Fibroblast of skin of back (primary cell): Measurements from ENCODE around the gene GGA2. TPM values are rescaled to one million over a fixed set of nuclear protein-coding genes. Genes with fewer than 3 reads are reported as not detected.
"Not testable (repeated sequence)": the region's sequence is repeated elsewhere in the genome, so short reads cannot be mapped to it uniquely, and the experiment has no call there.

ENCODE experiments used
- DNase-seq: peaks from one replicate; pipeline ENCODE4 v3.0.0-alpha.2; 2013
- polyA plus RNA-seq, 2 experiments: library from polyadenylated mRNA; unstranded; fragments of 120-200 nt; gene quantifications; one replicate each; pipeline ENCODE4 v1.2.1, GENCODE V29; 2013; ENCODE audit not compliant: insufficient read length in 2 of 2

GGA2 gene
- 72.5 TPM for polyA plus RNA-seq (2013, experiment 1 of 2; ENCODE audit: insufficient read length)
- polyA plus RNA-seq (2013, experiment 2 of 2; ENCODE audit: insufficient read length), result 62.0 TPM

- DNase-seq, result peak; percentile 80
These were observed at the start of gene GGA2 for GRCh38 chr16:23510164-23510914. GGA2 (minus strand) TSS chr16:23510494; CDS start chr16:23510411, 83 bp downstream.

- peak; percentile 19 for DNase-seq
These were observed 47.7 kb upstream of the GGA2 start for GRCh38 chr16:23557779-23558702.

- peak; percentile 98 for DNase-seq
These were observed 46.8 kb upstream of the GGA2 start, which contains the start of the genes EARS2 and UBFD1 for GRCh38 chr16:23556881-23557778. EARS2 (minus strand) TSS chr16:23557350; CDS start chr16:23557343, 7 bp downstream. UBFD1 (plus strand) TSS chr16:23557727; CDS start chr16:23557743, 16 bp downstream.

- DNase-seq, result no peak
These were observed 44.2 kb upstream of the GGA2 start for GRCh38 chr16:23554536-23554935.

- DNase-seq, result no peak
These were observed 41.9 kb upstream of the GGA2 start for GRCh38 chr16:23552161-23552560.

GRCh38 chr16:23549938-23550337 lies 39.6 kb upstream of the GGA2 start:
- no peak for DNase-seq

GRCh38 chr16:23544436-23544835 lies 34.1 kb upstream of the GGA2 start:
- DNase-seq, result no peak

GRCh38 chr16:23540817-23541178 lies 30.5 kb upstream of the GGA2 start:
- not testable (repeated sequence) for DNase-seq

GRCh38 chr16:23539984-23540816 lies 29.9 kb upstream of the GGA2 start:
- DNase-seq, result no peak

- DNase-seq, result no peak
These were observed 28.6 kb upstream of the GGA2 start for GRCh38 chr16:23538919-23539278.

GRCh38 chr16:23537390-23537789 lies 27.1 kb upstream of the GGA2 start:
- no peak for DNase-seq

- DNase-seq, result no peak
These were observed 25.6 kb upstream of the GGA2 start for GRCh38 chr16:23535901-23536300.

- DNase-seq, result no peak
These were observed 24.9 kb upstream of the GGA2 start for GRCh38 chr16:23534868-23535860.

- no peak for DNase-seq
These were observed 22.2 kb upstream of the GGA2 start for GRCh38 chr16:23532448-23532847.

- DNase-seq, result no peak
These were observed 19.8 kb upstream of the GGA2 start for GRCh38 chr16:23530062-23530461.

- no peak for DNase-seq
These were observed 18.5 kb upstream of the GGA2 start for GRCh38 chr16:23528644-23529310.

GRCh38 chr16:23527961-23528643 lies 17.8 kb upstream of the GGA2 start:
- no peak for DNase-seq

- no peak for DNase-seq
These were observed 14.6 kb upstream of the GGA2 start for GRCh38 chr16:23524886-23525285.

GRCh38 chr16:23523876-23524385 lies 13.6 kb upstream of the GGA2 start:
- no peak for DNase-seq
